NCI-H1092 treated with DMSO at 0.1 percent for 48 hours (cell line): Measurements from ENCODE around the gene CD79B.
"Not testable (repeated sequence)": the region's sequence is repeated elsewhere in the genome, so short reads cannot be mapped to it uniquely, and the experiment has no call there.

Experiments used
- DNase-seq: peaks from one replicate; lab custom pipeline; 2025; lab: John Stamatoyannopoulos, UW

The CD79B gene

GRCh38 chr17:63930951-63931575 lies 1.1 kb downstream of the CD79B start:
- no peak for DNase-seq

- DNase-seq = no peak
Measured at GRCh38 chr17:63929860-63930766, 2.0 kb downstream of the CD79B start.

DNA sequence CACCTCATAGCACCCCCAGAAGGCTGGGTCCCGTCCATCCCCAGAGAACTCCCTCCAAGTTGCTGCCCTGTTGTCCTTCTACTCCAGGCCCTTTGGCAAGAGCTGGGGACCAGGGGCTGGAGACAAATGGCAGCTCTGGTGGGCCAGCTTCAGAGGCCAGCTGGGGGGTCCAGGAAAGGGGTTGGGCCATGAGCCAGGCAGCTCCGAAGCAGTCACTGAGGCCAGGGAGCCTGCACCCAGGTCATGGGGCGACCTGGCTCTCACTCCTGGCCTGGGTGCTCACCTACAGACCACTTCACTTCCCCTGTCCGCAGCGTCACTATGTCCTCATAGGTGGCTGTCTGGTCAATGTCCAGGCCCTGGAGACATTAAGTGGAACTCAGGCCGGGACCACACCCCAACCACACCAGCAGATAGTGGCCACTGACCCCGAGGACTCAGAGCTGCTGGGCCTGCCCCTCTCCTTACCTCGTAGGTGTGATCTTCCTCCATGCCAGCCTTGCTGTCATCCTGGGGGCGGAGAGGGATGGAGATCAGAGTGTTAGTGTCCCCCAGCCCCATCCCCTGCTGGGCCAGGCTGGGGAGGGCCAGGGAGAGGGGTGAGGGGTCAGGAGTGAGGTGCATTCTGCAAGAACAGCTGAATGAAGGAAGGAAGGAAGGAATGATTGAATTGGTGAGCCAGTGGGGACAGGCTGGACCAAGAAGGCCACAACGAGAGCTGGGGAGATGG lies 3.0 kb downstream of the CD79B start:
- no peak for DNase-seq

DNA sequence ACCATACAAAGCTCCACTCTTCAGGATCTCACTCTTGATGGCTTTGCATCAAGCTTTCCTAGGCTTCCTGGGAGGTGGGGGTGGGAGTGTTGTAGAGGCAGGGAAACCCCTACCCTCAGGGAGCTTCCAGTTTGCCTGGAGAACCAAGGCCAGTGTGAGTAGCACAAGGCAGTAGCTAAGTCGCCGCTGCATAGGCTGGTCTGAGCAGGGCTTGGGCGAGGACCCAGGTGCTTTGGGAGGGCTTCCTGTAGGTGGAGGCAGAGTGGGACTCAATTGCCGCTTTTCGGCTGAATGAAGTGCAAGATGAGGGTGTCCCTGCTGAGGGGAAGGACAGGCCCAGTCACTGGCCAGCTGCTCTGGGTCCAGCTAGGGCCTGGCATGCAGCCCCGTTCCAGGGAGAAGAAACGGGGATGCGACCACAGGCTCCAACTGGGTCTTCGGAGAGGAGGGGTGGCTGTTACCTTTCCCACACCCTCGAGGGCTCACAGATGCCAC lies 3.9 kb downstream of the CD79B start:
- no peak for DNase-seq

DNA sequence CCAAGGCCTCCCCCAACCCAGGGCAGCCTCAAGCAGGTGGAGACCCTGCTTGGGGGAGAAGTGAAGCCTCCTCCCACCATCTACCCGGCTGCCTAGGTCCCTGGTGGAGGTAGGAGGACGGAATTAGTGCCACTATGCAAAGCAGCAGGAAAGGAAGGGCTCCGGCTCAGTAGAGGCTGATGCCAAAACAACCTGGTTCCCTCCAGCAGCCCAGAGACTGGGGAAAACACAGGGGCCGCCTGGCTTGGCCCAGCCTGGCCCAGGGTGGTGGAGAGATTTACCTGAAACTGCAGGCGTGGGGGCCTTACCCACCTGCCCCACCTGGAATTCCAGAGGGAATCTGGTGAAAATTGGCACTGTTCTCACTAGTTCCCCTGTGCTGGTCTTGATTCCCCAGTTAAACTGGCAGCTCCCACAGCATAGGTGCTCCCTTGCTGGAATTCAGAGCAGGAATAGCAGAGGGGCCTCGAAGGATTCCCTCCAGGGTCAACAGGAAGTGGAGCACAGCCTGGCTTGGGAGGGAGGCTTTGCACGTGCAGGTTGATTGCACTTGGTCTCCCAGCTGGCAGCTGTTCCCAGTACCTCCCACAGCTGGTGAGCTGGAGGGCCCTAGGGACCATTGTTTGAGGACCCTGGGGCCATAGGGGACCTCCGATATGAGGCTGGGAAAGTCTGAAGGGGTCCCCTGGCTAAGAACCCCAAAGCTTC lies 4.5 kb downstream of the CD79B start:
- no peak for DNase-seq

DNA sequence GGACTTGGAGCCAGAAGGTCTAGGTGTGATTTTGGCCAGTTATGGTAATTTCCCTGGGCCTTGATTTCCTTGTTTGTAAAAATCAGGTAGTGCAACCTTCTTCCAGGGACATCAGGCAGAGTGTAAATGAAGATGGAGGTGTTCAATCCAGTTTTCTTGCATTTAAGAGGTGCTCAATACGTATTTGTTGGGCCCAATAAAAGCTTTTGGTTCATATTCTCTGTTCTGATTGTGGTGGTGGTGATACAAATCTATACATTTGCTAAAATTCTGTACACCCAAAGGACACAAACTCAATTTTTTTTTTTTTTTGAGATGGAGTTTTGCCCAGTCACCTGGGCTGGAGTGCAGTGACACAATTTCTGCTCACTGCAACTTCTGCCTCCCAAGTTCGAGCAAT lies 6.0 kb downstream of the CD79B start:
- DNase-seq = no peak

- no peak for DNase-seq
Measured at GRCh38 chr17:63925615-63926014, 6.5 kb downstream of the CD79B start.

DNA sequence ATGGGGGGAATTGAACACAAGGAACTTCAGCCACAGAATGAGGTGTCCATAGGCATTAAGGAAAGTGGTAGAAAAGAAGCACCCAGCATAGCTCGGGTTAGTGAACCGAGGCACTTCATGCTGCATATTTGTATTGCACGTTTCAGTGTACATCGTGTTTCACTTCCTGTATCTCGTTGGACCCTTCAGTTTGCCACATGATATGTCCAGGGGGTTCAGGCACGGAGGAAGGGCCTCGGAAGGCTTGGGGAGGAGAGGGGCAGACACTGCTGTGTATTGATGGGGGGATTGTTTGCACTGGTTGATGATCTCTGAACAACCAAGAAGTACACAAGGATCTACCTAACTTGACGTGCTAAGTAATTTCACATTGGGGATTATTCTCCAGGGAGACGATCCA lies 9.7 kb downstream of the CD79B start:
- DNase-seq = not testable (repeated sequence)

GRCh38 chr17:63920779-63921178 lies 11.4 kb downstream of the CD79B start:
- DNase-seq = not testable (repeated sequence)

DNA sequence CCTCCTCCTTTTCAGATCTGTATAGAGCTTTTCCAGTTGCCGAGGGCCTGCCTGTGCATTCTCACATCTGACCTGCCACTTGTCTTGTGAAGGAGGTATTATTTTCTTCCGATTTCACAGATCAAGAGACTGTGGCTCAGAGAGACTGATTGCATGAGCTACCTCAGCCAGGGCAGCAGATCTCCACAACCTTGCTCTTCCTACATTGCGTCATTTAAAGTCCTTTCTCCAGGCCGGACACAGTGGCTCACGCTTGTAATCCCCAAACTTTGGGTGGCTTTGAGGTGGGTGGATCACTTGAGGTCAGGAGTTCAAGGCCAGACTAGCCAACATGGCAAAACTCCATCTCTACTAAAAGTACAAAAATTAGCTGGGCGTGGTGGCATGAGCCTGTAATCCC lies 12.1 kb downstream of the CD79B start:
- not testable (repeated sequence) for DNase-seq

GRCh38 chr17:63919311-63919723 lies 12.8 kb downstream of the CD79B start:
- peak; percentile 1 for DNase-seq

GRCh38 chr17:63918789-63919305 lies 13.3 kb downstream of the CD79B start, which contains the start of gene GH1:
Gene GH1, minus strand, starts transcription at chr17:63918839. Its CDS starts 63 bp downstream, at chr17:63918776.
- not testable (repeated sequence) for DNase-seq

GRCh38 chr17:63918305-63918704 lies 13.8 kb downstream of the CD79B start:
- DNase-seq = no peak

DNA sequence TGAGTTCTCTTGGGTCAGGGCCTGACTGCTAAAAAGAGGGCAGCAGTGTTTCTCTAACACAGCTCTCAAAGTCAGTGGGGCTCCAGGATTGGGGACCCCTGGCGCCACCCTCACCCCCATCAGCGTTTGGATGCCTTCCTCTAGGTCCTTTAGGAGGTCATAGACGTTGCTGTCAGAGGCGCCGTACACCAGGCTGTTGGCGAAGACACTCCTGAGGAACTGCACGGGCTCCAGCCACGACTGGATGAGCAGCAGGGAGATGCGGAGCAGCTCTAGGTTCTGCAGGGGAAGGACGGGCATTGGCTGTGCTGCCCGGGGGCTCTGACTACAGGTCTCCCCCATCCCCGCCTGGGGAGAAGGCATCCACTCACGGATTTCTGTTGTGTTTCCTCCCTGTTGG lies 14.5 kb downstream of the CD79B start:
- no peak for DNase-seq

GRCh38 chr17:63917206-63917605 lies 14.9 kb downstream of the CD79B start:
- DNase-seq = not testable (repeated sequence)

- no peak for DNase-seq
Measured at GRCh38 chr17:63916566-63917185, 15.5 kb downstream of the CD79B start.

DNA sequence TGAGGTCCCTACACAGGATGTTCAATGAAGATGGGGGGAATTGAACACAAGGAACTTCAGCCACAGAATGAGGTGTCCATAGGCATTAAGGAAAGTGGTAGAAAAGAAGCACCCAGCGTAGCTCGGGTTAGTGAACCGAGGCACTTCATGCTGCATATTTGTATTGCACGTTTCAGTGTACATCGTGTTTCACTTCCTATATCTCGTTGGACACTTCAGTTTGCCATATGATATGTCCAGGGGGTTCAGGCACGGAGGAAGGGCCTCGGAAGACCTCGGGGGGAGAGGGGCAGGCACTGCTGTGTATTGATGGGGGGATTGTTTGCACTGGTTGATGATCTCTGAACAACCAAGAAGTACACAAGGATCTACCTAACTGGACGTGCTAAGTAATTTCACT lies 16.4 kb downstream of the CD79B start:
- not testable (repeated sequence) for DNase-seq

DNA sequence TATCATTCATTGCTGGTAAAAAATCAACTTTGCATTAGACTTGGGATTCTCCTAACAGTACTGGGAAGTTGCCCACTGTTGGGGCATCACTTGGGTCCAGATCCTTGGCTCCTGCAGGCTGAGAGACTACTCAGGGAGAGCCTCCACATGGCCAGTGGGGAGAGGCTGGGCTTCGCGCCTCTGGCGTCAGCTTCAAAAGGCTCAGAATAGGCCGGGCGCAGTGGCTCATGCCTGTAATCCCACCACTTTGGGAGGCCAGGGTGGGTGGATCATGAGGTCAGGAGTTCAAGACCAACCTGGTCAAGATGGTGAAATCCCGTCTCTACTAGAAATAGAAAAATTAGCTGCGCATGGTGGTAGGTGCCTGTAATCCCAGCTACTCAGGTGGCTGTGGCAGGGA lies 17.7 kb downstream of the CD79B start:
- no peak for DNase-seq

- DNase-seq = peak; percentile 26
Measured at GRCh38 chr17:63911657-63912100, 20.5 kb downstream of the CD79B start.

DNA sequence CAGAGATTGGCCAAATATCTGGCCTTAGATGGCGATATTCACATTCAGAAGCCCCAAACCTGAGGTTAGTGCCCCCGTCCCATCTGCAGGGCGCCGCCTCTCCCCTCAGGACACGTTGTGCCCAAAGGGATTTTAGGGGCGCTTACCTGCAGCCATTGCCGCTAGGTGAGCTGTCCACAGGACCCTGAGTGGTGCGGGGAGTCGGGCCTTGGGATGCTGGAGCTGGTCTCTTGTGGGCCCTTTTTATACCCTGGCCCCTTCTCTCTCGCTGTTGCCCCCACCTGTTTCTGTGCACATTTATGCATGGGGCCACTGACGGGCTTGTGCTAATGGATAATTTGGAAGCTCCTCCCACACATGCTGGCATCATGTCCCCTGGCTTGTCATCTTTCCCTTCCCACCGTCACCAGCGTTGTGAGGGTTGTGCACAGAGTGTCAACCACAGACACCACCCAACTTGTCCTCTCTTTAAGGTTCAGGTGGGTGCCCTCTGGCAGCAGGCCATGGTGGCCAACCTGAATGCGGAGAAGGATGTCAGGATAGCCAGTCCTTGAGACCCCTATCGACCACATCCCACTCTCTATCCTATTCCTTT lies 21.0 kb downstream of the CD79B start, which contains the start of gene CSHL1:
Gene CSHL1 (minus strand): TSS at position 218 of the 595 bp plus-strand sequence. CDS start 62 bp downstream, at position 156.
- no peak for DNase-seq
